A549 (cell line): ENCODE data around the gene CDH22. TPM values are rescaled to one million over a fixed set of nuclear protein-coding genes. Genes with fewer than 3 reads are reported as not detected.

Experiments used
- ATAC-seq, 2 experiments: fragments of 200-7000 bp in 1 of 2; fragments of >200 bp in 1 of 2; cut with Nextera tagmentation in 1 of 2; cut with Tn5 transposase in 1 of 2; 3 replicates each; pipeline versions ENCODE4 v1.8.0 to v1.9.1; 2018 to 2020; ENCODE audit warnings: mild to moderate bottlenecking in 1 of 2, moderate library complexity in 1 of 2
- CTCF ChIA-PET: fragments of 300-600 bp; sonication (Branson Sonifier 250); formaldehyde crosslinking; extraction: SDS; loops from one replicate; lab custom pipeline; 2021; ENCODE audit warnings: antibody characterized with exemption, inconsistent platforms; lab: Yijun Ruan, JAX
- POLR2A ChIA-PET: fragments of 350-600 bp; formaldehyde crosslinking; extraction: SDS; loops from one replicate; lab custom pipeline; 2021; ENCODE audit warnings: antibody characterized with exemption, inconsistent platforms; lab: Yijun Ruan, JAX
- DNase-seq, 2 experiments: peaks; one replicate each; pipeline versions ENCODE4 v3.0.0 to v3.0.0-alpha.2; 2011 to 2016; ENCODE audit warnings: low read depth in 1 of 2, low spot score in 1 of 2
- FAIRE-seq: peaks from 2 replicates; lab custom pipeline; 2011; peaks lifted over from hg19 to GRCh38; lab: Jason Lieb, UNC
- H3K27ac ChIP-seq, 2 experiments: fragments of >200 bp; sonication (Bioruptor Twin); formaldehyde crosslinking; 3 replicates each; pipeline ENCODE4 v1.5.1; 2016 to 2017
- H3K4me1 ChIP-seq: fragments of >200 bp; sonication (Bioruptor Twin); formaldehyde crosslinking; 3 replicates; pipeline ENCODE4 v1.6.1; 2016
- H3K4me2 ChIP-seq: fragments of >200 bp; sonication (Bioruptor Twin); formaldehyde crosslinking; 3 replicates; pipeline ENCODE4 v1.6.1; 2016
- H3K4me3 ChIP-seq: fragments of >200 bp; sonication (Bioruptor Twin); formaldehyde crosslinking; 3 replicates; pipeline ENCODE4 v1.5.1; 2016
- H3K9me3 ChIP-seq: fragments of >200 bp; sonication (Bioruptor Twin); formaldehyde crosslinking; 3 replicates; pipeline ENCODE4 v1.6.1; 2016
- BCL3 ChIP-seq: fragments of >200 bp; sonication (Bioruptor Twin); formaldehyde crosslinking; IDR thresholded peaks from 3 replicates; pipeline ENCODE4 v1.6.1; 2016
- BHLHE40 ChIP-seq: IDR thresholded peaks from 2 replicates; pipeline ENCODE4 v1.6.1; 2012; ENCODE audit warnings: low read depth, low read length, inconsistent platforms
- EHMT2 ChIP-seq: fragments of 200-600 bp; sonication (generic); IDR thresholded peaks from 2 replicates; pipeline ENCODE4 v1.6.1; 2016; ENCODE audit warnings: antibody characterized with exemption, low read depth, mild to moderate bottlenecking, moderate library complexity
- ELK1 ChIP-seq: fragments of 150-350 bp; IDR thresholded peaks from 2 replicates; pipeline ENCODE4 v1.6.1; 2014; ENCODE audit warnings: low read depth, mild to moderate bottlenecking, low read length
- EP300 ChIP-seq, 2 experiments: fragments of >200 bp; sonication (Bioruptor Twin); formaldehyde crosslinking; IDR thresholded peaks; 2 replicates in 1 of 2; 3 replicates in 1 of 2; pipeline ENCODE4 v1.6.1; 2016 to 2017
- FOSL2 ChIP-seq, 2 experiments: fragments of 450-650 bp in 1 of 2; fragments of >200 bp in 1 of 2; sonication (Bioruptor Twin) in 1 of 2; formaldehyde crosslinking; IDR thresholded peaks; 2 replicates each; pipeline versions ENCODE4 v1.5.0 to v1.6.1; 2016 to 2020; ENCODE audit warnings: mild to moderate bottlenecking in 1 of 2, moderate library complexity in 1 of 2
- FOXS1 ChIP-seq: fragments of 250-450 bp; sonication (Bioruptor Pico); IDR thresholded peaks from 2 replicates; pipeline ENCODE4 v1.5.0; 2020; ENCODE audit warnings: mild to moderate bottlenecking, moderate library complexity
- HDAC2 ChIP-seq: fragments of 200-600 bp; sonication (generic); IDR thresholded peaks from 2 replicates; pipeline ENCODE4 v1.6.1; 2016
- HOXA7 ChIP-seq: fragments of 250-450 bp; sonication (Bioruptor Pico); IDR thresholded peaks from 2 replicates; pipeline ENCODE4 v1.5.0; 2020; ENCODE audit warnings: mild to moderate bottlenecking, moderate library complexity
- JUNB ChIP-seq: fragments of >200 bp; sonication (Bioruptor Twin); formaldehyde crosslinking; IDR thresholded peaks from 2 replicates; pipeline ENCODE4 v1.6.1; 2016
- MAFK ChIP-seq: fragments of 450-650 bp; IDR thresholded peaks from 2 replicates; pipeline ENCODE4 v1.6.1; 2014; ENCODE audit not compliant: partially characterized antibody
- MAX ChIP-seq: IDR thresholded peaks from 2 replicates; pipeline ENCODE4 v1.6.1; 2012
- MYC ChIP-seq: IDR thresholded peaks from 2 replicates; pipeline ENCODE4 v1.6.1; 2012; ENCODE audit warnings: mild to moderate bottlenecking, inconsistent platforms, low read length, improper control_type of control experiment, borderline replicate concordance
- NR3C1 ChIP-seq: fragments of >200 bp; sonication (Bioruptor Twin); formaldehyde crosslinking; IDR thresholded peaks from 3 replicates; pipeline ENCODE4 v1.6.1; 2017
- POLR2A ChIP-seq: IDR thresholded peaks from 2 replicates; pipeline ENCODE4 v1.6.1; 2012; ENCODE audit warnings: mild to moderate bottlenecking, low read length
- POLR2AphosphoS2 ChIP-seq: conservative IDR thresholded peaks from 2 replicates; pipeline ENCODE4 v1.6.1; 2012; ENCODE audit warnings: low read length, improper control_type of control experiment, inconsistent platforms
- RAD21 ChIP-seq, 2 experiments: fragments of >200 bp in 1 of 2; sonication (Bioruptor Twin) in 1 of 2; formaldehyde crosslinking in 1 of 2; IDR thresholded peaks in 1 of 2; conservative IDR thresholded peaks in 1 of 2; 2 replicates in 1 of 2; 3 replicates in 1 of 2; pipeline ENCODE4 v1.6.1; 2012 to 2018; ENCODE audit warnings: inconsistent platforms in 1 of 2
- RCOR1 ChIP-seq: fragments of 150-350 bp; IDR thresholded peaks from 2 replicates; pipeline ENCODE4 v1.6.1; 2014; ENCODE audit warnings: antibody characterized with exemption, low read length, low read depth
- RFX5 ChIP-seq: fragments of 450-650 bp; IDR thresholded peaks from 2 replicates; pipeline ENCODE4 v1.7.1; 2014; ENCODE audit warnings: antibody characterized with exemption, mild to moderate bottlenecking, moderate library complexity
- SMC3 ChIP-seq: fragments of >200 bp; sonication (Bioruptor Twin); formaldehyde crosslinking; IDR thresholded peaks from 3 replicates; pipeline ENCODE4 v1.6.1; 2018; ENCODE audit warnings: inconsistent platforms
- TFCP2L1 ChIP-seq: fragments of 250-450 bp; sonication (Bioruptor Pico); IDR thresholded peaks from 2 replicates; pipeline ENCODE4 v1.5.0; 2021; ENCODE audit warnings: mild to moderate bottlenecking
- TP53 ChIP-seq: fragments of 250-450 bp; sonication (Bioruptor Pico); IDR thresholded peaks from 2 replicates; pipeline ENCODE4 v1.5.0; 2021; ENCODE audit warnings: mild to moderate bottlenecking, moderate library complexity
- ZFP36 ChIP-seq: fragments of 450-650 bp; IDR thresholded peaks from 2 replicates; pipeline ENCODE4 v1.6.1; 2014; ENCODE audit warnings: borderline replicate concordance; ENCODE audit not compliant: partially characterized antibody
- ZSCAN20 ChIP-seq: fragments of 250-450 bp; sonication (Bioruptor Pico); IDR thresholded peaks from 2 replicates; pipeline ENCODE4 v1.8.0; 2022; ENCODE audit warnings: mild to moderate bottlenecking, moderate library complexity
- WGBS: methylation state at CpG from one replicate; pipeline ENCODE4 v1.1.6; 2017; ENCODE audit errors: missing lambda C conversion rate; 5-methylcytosine and 5-hydroxymethylcytosine counted together
- polyA plus RNA-seq, 4 experiments: library from polyadenylated mRNA; depleted of rRNA in 3 of 4; stranded (reverse); fragments of >200 nt; fragmentation: RNase III in 1 of 4; extraction: RNeasy Plus Mini Kit Qiagen cat#74134 plus additional on column Dnase treatment in 1 of 4; gene quantifications; 2 replicates in 3 of 4; 3 replicates in 1 of 4; pipeline ENCODE4 v1.2.3, GENCODE V29; 2011 to 2017

CDH22 gene
- polyA plus RNA-seq, 2 of the 4 experiments (the other 2 are of a cell fraction), result not detected

- no peak for TF ChIP-seq SMC3
- no peak for TF ChIP-seq BHLHE40
These were observed 168.3 kb downstream of the CDH22 start (continued) for GRCh38 chr20:46139908-46140482.

DNA sequence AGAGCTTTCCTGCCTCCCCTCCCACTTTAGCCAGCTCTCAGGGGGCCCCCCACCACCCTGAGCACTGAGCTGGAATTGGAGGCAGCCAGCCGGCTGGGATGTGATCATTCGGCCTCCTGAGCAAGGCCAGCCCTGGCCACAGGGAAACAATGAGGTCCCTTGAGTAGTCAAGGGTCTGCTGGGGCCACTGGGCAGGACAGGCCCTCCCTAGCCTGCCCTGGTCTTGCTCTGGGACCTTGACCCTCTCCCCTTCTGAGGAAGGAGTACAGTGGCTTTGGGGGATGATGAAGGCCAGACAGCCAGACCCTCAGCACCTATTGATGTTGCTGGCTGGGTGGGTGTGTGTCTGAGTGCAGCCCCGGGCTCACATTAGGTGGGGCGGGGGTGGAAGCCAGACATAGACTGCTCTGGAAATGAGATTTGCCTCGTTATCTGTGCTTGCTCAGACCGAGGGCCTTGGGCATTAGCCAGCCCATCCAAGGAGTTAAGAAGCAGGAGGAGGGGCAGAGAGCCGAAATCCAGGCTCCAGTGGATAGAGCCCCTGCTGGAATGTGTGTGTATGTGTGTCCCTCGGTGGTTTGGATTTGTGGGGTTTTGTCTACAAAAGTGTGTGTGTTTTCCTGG, 168.9 kb downstream of the CDH22 start:
- Histone ChIP-seq H3K4me2 (no peak overlapping the region), H3K4me1 (no peaks in the 10 kb centered on the region), H3K4me3 (no peak overlapping the region)
- DNase-seq, result no peak
- TF ChIP-seq EHMT2 (no peak), FOSL2 (IDR thresholded peaks at IDR 0.05) (no peak), FOSL2 (CRISPR knock-in tag; IDR thresholded peaks at IDR 0.05) (no peak), POLR2AphosphoS2 (no peak), MYC (no peak)
- TF ChIP-seq, all 56 proteins: peak for 0
- Histone ChIP-seq H3K9me3 (no peaks in the 10 kb centered on the region), H3K27ac (no peak overlapping the region)
- ATAC-seq (peak in 1 of 2 experiments; percentile 35; a peak in 2 of 6 replicates), FAIRE-seq (no peak)
- POLR2A ChIA-PET, result no interaction called here
- 13% methylated on average over 4 of the region's 8 CpGs for WGBS
- CTCF ChIA-PET, result interaction anchor here (0.6 to 1.6 kb wide), 6 partner anchors 11 to 238 kb away, joined by 3 to 4 read pairs (median 4); no protein-coding TSS in a partner anchor

- Histone ChIP-seq H3K4me1 (no peaks in the 10 kb centered on the region), H3K27ac (no peak overlapping the region), H3K4me3 (no peak overlapping the region), H3K9me3 (no peaks in the 10 kb centered on the region), H3K4me2 (no peak overlapping the region)
- WGBS, result 32% methylated on average over 5 of the region's 5 CpGs
- DNase-seq (no peak), FAIRE-seq (no peak), ATAC-seq (no peak)
- ChIA-PET POLR2A (no interaction called here), CTCF (interaction anchor here (0.7 to 1.6 kb wide), 3 partner anchors 37 to 114 kb away, joined by 3 to 4 read pairs (median 3); no protein-coding TSS in a partner anchor)
- no peak for TF ChIP-seq MAX
- no peak for TF ChIP-seq RCOR1
- TF ChIP-seq TFCP2L1, result no peak
- TF ChIP-seq BCL3, result no peak
- no peak for TF ChIP-seq POLR2A
- no peak for TF ChIP-seq FOXS1 (CRISPR knock-in tag)
- no peak for TF ChIP-seq ZSCAN20 (CRISPR knock-in tag)
- TF ChIP-seq HOXA7 (CRISPR knock-in tag), result no peak
- no peak for TF ChIP-seq BHLHE40
- no peak for TF ChIP-seq RAD21 (conservative IDR thresholded peaks at IDR 0.05 in 1 of 2, IDR thresholded peaks at IDR 0.05 in 1 of 2)
- no peak for TF ChIP-seq MYC
- no peak for TF ChIP-seq JUNB
- TF ChIP-seq ELK1, result no peak
- TF ChIP-seq MAFK, result no peak
- no peak for TF ChIP-seq HDAC2
- no peak for TF ChIP-seq EP300 (IDR thresholded peaks at IDR 0.05)
- no peak for TF ChIP-seq TP53 (CRISPR knock-in tag)
- no peak for TF ChIP-seq ZFP36
- no peak for TF ChIP-seq NR3C1
- TF ChIP-seq RFX5, result no peak
- TF ChIP-seq, all 56 proteins: peak for 0
These were observed 170.5 kb downstream of the CDH22 start for GRCh38 chr20:46137816-46138215.
